GM12865 (cell line): ENCODE data around the gene ARHGAP24.

Experiments
- DNase-seq: peaks from one replicate; pipeline ENCODE4 v3.0.0; 2010; ENCODE audit warnings: low read depth
- H3K4me3 ChIP-seq: 2 replicates; pipeline ENCODE4 v1.5.1; 2011; ENCODE audit warnings: mild to moderate bottlenecking, low read depth, low read length, control low read depth
- TF ChIP-seq, protein P1 (sequence below): IDR thresholded peaks from 2 replicates; pipeline ENCODE4 v1.5.1; 2011; ENCODE audit warnings: low read length, control low read depth, low read depth, inconsistent platforms; ENCODE audit not compliant: insufficient read depth; ENCODE audit errors: missing control alignments

Gene ARHGAP24

DNA sequence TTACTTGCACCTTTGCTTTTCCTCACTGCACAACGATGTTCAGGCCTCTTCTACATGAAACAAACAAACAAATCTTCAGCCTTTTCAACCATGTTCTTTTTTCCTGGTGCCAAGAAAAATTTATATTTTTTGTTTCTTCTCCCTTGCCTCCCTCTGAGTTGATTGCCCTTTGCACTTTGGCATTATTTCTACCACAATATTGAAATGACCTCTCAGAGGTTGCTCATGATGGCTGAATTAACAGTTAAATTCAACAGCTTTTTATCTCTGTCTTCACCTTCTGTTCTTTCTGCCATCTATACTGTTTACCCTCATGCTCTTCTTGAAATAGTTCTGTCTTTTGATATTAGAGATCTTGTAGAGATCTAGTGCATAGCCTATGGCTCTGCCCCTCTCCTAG lies 308.9 kb downstream of the ARHGAP24 start:
- DNase-seq: no peak
- H3K4me3 ChIP-seq: no peak overlapping the region
- TF ChIP-seq, protein P1, sequence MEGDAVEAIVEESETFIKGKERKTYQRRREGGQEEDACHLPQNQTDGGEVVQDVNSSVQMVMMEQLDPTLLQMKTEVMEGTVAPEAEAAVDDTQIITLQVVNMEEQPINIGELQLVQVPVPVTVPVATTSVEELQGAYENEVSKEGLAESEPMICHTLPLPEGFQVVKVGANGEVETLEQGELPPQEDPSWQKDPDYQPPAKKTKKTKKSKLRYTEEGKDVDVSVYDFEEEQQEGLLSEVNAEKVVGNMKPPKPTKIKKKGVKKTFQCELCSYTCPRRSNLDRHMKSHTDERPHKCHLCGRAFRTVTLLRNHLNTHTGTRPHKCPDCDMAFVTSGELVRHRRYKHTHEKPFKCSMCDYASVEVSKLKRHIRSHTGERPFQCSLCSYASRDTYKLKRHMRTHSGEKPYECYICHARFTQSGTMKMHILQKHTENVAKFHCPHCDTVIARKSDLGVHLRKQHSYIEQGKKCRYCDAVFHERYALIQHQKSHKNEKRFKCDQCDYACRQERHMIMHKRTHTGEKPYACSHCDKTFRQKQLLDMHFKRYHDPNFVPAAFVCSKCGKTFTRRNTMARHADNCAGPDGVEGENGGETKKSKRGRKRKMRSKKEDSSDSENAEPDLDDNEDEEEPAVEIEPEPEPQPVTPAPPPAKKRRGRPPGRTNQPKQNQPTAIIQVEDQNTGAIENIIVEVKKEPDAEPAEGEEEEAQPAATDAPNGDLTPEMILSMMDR: no peak

GRCh38 chr4:85784348-85784747 lies 309.4 kb downstream of the ARHGAP24 start:
- no peak overlapping the region for H3K4me3 ChIP-seq
- TF ChIP-seq, protein P1: no peak
- no peak for DNase-seq

DNA sequence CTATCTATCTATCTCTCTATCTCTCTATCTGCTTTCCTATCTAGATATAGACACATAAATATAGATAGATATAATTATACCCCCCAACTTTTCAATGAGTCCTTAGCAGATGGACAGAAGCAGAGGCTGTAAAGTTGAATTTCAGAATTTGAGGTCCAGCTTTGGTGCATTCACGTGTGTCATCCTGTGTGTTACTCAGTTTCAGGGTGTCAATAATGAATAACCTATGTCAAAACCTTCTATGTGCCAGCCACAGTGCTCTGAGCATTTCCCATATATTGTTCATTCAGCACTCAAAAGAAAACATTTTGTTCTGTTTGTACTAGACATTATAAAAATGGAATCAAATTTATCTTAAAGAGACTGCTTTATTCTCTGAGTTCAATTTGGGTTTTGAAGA lies 310.0 kb downstream of the ARHGAP24 start:
- TF ChIP-seq, protein P1: no peak
- DNase-seq: no peak
- H3K4me3 ChIP-seq: no peak overlapping the region

GRCh38 chr4:85787133-85787532 lies 312.2 kb downstream of the ARHGAP24 start:
- no peak overlapping the region for H3K4me3 ChIP-seq
- TF ChIP-seq, protein P1: no peak
- DNase-seq: no peak

- no peak for DNase-seq
These were observed 313.7 kb downstream of the ARHGAP24 start for GRCh38 chr4:85788604-85789003.

GRCh38 chr4:85789241-85789640 lies 314.3 kb downstream of the ARHGAP24 start:
- no peak for DNase-seq
- TF ChIP-seq, protein P1: no peak

More at GRCh38 chr4:85788604-85789003, 313.7 kb downstream of the ARHGAP24 start:
- TF ChIP-seq, protein P1: no peak
- H3K4me3 ChIP-seq: no peak overlapping the region

DNA sequence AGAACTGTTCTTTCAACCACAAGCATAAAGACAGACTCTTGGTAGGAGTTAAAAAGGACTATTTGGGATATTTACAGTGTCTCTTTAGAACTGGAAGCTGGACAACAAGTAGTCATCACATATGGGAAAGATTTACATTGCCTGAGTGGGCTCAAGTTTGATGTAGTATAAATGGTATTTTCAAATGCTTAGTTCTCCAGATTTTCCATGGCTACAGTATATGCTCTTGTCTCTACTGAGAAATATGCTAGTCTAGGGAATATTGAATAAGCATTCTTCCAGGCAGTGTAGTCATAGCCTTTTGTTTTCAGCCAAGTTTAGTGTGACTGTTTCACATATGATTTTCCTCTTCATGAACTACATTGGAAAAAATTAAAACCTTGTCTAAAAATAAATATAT lies 315.6 kb downstream of the ARHGAP24 start:
- no peak overlapping the region for H3K4me3 ChIP-seq
- TF ChIP-seq, protein P1: no peak
- no peak for DNase-seq

More at GRCh38 chr4:85789241-85789640, 314.3 kb downstream of the ARHGAP24 start:
- no peak overlapping the region for H3K4me3 ChIP-seq
